Motor neuron (in vitro differentiated cells): ENCODE results near the gene UBALD1. TPM values are rescaled to one million over a fixed set of nuclear protein-coding genes. Genes with fewer than 3 reads are reported as not detected.
A peak's percentile ranks its signal among the peaks of the same experiment; 100 is the strongest.

Experiments
- ATAC-seq, 8 experiments: fragments of 200-7000 bp; cut with Tn5 transposase; replicated peaks in 6 of 8; 2 replicates each; pipeline ENCODE4 v1.8.0; 2021; ENCODE audit warnings: mild to moderate bottlenecking in 8 of 8, moderate library complexity in 8 of 8
- H3K27ac ChIP-seq, 2 donors: fragments of 250-450 bp; sonication (Bioruptor Pico); 2 replicates each; pipeline ENCODE4 v1.9.0; 2021; ENCODE audit warnings: antibody characterized with exemption in 2 of 2, mild to moderate bottlenecking in 2 of 2, moderate library complexity in 1 of 2
- H3K4me1 ChIP-seq, 2 donors: fragments of 250-450 bp; sonication (Bioruptor Pico); replicated peaks in 1 of 2; 2 replicates each; pipeline ENCODE4 v1.6.1; 2021; ENCODE audit warnings: antibody characterized with exemption in 2 of 2, mild to moderate bottlenecking in 2 of 2, moderate library complexity in 1 of 2
- H3K4me3 ChIP-seq, 5 donors: fragments of 250-450 bp; sonication (Bioruptor Pico); 2 replicates each; pipeline ENCODE4 v1.9.0; 2021; ENCODE audit warnings: antibody characterized with exemption in 5 of 5, mild to moderate bottlenecking in 5 of 5, moderate library complexity in 4 of 5
- WGBS, 10 experiments: fragments of 450-650 bp; shearing (Covaris generic); methylation state at CpG; one replicate each; pipeline ENCODE4 v1.0.0; 2022; 5-methylcytosine and 5-hydroxymethylcytosine counted together
- in situ Hi-C, 9 experiments: fragments of 400-800 bp; cut with MboI; loops; one replicate each; pipeline ENCODE4 v1.15.0; 2021; ENCODE audit warnings: low sequenced_read_pairs in 9 of 9, low pct_unique_long_range_greater_than_20kb in 2 of 9; ENCODE audit not compliant: unreplicated experiment in 9 of 9
- total RNA-seq, 8 experiments: library from RNA; unstranded; fragments of 300-600 nt; gene quantifications; 2 replicates each; pipeline versions ENCODE4 v1.2.3 to v1.2.4, GENCODE V29; 2022

The UBALD1 gene
- total RNA-seq, 8 experiments from 2014 or later = 6.9 to 20.8 (median 11.3) TPM

GRCh38 chr16:4623593-4623992 is 8.9 kb upstream of the UBALD1 start:
- Histone ChIP-seq H3K27ac (no peak overlapping the region), H3K4me3 (no peak overlapping the region), H3K4me1 (peaks cover 7 to 9% of the 10 kb centered on the region in 2 donors)
- WGBS, 10 experiments = 0 to 100% (median 74%) methylated on average over 1 to 6 of the region's 7 CpGs; no CpG with 5 or more reads in 3 of the 10 experiments
- ATAC-seq = no peak
- in situ Hi-C loops = no loop called here

DNA sequence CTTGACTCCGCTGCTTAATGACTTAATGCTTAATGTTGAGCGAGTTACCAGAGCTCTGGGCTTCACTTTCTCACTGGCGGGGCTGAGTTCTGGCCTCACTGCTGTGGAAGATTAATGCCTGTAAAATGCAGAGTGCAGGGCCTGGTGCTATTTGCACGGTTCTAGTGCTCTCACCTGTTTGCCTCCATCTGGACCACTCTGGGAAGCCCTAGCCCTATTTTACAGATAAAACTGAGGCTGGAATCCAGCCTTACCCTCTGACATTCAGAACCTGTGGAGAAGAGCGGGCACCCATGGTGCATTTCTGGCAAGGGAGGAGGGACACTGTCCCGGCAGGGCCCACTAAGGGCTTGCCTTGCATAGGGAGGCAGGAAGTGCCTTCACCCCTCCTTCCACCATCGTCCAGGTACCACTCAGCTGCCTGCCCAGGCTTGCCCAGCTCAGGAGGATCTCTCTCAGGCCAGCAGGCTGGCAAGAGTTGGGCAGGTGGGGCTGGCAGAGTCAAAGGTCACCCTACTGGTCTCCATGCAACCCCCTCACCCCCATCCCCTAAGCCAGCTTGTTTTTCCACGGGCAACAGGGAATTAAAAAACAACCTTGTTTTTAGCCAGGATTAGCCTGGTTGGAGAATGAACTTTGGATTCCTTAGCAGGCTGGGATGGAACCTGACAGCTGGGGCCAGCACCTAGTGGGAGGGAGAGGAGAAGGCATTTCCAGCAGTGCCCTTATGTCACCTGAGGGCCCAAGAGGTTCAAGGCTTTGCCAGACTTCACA is 4.1 kb upstream of the UBALD1 start:
- 67 to 100% (median 89%) methylated on average over 1 to 6 of the region's 8 CpGs; no CpG with 5 or more reads in 3 of the 10 experiments for WGBS, 10 experiments
- Histone ChIP-seq H3K27ac (no peak overlapping the region), H3K4me1 (peaks cover 11 to 23% of the 10 kb centered on the region in 2 donors), H3K4me3 (no peak overlapping the region)
- in situ Hi-C loops = no loop called here
- no peak for ATAC-seq

DNA sequence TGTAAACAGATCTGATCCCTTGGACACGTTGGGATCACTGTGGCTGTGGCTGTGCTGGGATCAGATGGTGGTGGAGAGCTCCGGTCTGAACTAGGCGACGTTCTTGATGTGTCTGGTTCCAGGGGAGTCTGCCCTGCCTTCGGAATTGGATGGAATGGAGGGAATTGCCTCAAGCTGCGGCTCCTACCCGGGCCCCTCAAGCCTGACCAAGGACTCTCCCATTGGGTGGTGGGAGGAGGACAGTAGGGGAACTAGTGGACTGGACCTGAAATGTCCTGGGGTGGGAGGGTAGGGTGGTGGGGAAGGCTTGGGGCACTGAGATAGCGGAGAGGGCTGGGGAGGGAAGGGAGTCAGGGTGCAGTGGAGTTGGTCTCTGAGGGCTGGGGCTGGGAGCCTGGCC is 3.2 kb upstream of the UBALD1 start:
- in situ Hi-C loops = no loop called here

DNA sequence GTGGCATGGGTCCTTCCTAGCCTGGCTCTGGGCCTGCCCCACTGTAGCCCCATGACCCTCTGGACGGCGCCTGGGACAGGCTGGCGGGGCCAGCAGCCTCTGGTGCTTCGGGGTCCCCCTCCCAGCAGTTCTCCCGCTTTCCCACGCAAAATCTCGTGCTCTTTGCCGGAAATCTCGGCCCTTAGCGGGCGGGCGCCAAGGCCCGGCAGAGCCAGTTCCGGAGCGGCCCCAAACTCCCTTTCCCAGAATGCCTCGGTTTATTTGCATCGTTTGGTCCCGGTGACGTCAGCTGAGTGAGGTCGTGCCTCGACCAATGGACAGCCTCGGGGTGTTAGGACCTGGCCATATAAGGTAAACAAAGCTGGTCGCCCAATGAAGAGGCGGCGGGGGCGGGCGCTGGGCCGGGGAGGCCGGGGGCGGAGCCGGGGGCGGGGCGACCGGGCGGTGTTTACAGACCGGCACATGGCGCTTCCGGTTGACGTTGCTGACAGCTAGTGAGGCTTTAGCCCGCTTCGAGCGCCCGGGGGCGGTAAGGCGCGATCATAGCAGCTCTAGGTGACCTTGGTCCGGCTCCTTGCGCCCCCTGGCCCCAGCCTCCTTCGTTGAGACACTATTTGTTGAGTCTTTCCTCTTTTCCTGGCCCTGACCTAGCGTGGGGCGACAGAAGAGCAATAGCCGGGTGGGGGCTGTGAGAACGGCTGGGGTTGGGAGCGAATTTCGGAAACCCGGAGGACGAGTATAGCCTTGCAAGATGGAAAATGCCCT is 1.5 kb upstream of the UBALD1 start:
- H3K4me3 ChIP-seq = peak overlapping the region; percentile 34 to 44 (median 42)

More for the DNA sequence above, 3.2 kb upstream of the UBALD1 start:
- WGBS, 10 experiments = 50 to 100% (median 100%) methylated on average over 1 to 2 of the region's 8 CpGs; no CpG with 5 or more reads in 7 of the 10 experiments
- Histone ChIP-seq H3K4me1 (peaks cover 18 to 29% of the 10 kb centered on the region in 2 donors), H3K4me3 (no peak overlapping the region), H3K27ac (peak overlapping the region in 1 of 2 donors; percentile 98)
- ATAC-seq = no peak

DNA sequence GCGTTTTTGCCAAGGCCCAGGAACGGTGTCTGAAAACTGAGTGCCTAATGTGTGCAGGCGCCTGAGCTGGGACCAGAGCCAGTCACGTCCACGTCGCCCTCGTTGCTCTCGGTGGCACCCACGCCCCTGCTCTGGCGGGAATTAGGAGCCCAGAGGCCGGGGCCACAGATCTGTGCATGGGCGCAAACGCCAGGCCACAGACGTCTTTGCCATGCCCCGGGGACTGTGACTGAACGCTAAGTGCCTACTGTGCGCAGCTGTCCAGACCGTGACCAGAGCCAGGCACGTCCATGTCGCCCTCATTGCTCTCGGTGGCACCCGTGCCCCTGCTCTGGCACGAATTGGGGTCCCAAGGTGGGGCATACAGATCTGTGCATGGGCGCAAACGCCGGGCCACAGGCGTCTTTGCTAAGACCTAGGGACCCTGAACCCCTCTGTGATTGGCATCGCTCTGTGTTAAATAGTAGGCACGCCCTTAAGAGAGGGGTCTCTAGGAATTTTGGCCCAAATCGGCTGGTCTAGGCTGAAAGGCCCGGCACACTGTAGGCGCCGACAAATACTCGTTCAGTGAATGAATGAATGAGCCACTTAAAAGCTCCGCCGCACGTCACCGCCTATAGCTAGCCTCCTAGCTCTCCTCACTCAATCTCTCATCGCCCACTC is 827 bp upstream of the UBALD1 start:
- H3K4me3 ChIP-seq = peak overlapping the region in 4 of 5 donors; percentile 13 to 92 (median 89)
- H3K4me1 ChIP-seq = peaks cover 18 to 29% of the 10 kb centered on the region in 2 donors
- in situ Hi-C loops = no loop called here
- H3K27ac ChIP-seq = peak overlapping the region; percentile 75 to 83
- ATAC-seq = no peak
- 50 to 100% (median 72%) methylated on average over 1 to 12 of the region's 39 CpGs; no CpG with 5 or more reads in 4 of the 10 experiments for WGBS, 10 experiments

More for the DNA sequence above, 1.5 kb upstream of the UBALD1 start:
- 0 to 1% (median 1%) methylated on average over 8 to 22 of the region's 57 CpGs; no CpG with 5 or more reads in 7 of the 10 experiments for WGBS, 10 experiments
- peak; percentile 59 to 86 (median 80) for ATAC-seq
- in situ Hi-C loops = no loop called here
- Histone ChIP-seq H3K4me1 (peaks cover 18 to 29% of the 10 kb centered on the region in 2 donors), H3K27ac (peak overlapping the region; percentile 98)

DNA sequence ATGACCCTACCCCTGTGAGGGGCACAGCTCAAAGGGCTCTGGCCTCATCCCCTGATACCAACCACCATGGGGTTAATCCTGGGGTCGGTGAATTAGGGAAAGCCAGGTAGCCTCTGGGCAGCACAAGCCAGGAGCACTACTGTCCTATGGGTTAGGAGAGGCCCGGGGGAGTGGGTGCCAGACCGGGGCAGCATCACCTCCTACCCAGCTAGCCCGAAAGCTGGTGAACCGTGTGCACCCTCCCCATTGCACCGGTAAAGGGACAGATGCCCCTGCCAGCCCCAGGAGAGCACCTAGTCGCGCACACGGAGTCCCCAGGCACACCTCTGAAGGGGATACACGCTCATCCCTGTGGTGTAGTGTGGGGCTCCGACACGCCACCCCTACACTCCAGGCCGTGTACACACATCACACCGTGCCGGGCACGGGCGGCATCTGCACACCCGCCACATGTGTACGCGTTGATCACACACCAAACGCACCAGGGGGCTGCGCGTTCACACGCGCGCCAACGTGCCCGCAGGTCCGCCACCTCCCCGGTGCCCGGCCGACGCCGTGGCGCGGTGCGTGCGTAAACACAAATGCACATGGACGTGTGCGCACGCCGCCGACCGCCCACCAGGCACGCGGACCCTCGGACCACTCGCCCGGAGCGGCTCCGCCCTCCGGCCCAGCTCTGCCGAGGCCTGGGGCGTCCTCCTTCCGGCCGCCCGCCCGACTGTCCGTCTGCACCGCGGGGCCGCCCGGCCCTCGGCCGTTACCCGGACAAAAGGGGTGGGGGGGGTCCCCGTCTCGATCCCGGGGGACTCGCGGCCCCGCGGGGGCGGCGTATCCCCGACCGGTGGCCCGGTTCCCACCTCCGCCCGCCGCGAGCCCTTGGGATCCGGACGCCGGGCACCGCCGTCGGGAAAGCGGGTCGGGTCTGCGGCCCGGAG is 785 bp downstream of the UBALD1 start:
- peak in 4 of 8 experiments; percentile 0 to 4 (median 1) for ATAC-seq
- Histone ChIP-seq H3K4me3 (peak overlapping the region; percentile 77 to 92 (median 90)), H3K27ac (peak overlapping the region; percentile 75 to 83), H3K4me1 (peaks cover 18 to 29% of the 10 kb centered on the region in 2 donors)
- in situ Hi-C loops = no loop called here
- 0% methylated on average over 26 of the region's 92 CpGs; no CpG with 5 or more reads in 9 of the 10 experiments for WGBS, 10 experiments

- in situ Hi-C loops = no loop called here
- WGBS, 10 experiments = 0 to 55% methylated on average over 1 to 4 of the region's 14 CpGs; no CpG with 5 or more reads in 8 of the 10 experiments
- peaks cover 18 to 29% of the 10 kb centered on the region in 2 donors for H3K4me1 ChIP-seq
- peak overlapping the region; percentile 77 to 92 (median 90) for H3K4me3 ChIP-seq
- H3K27ac ChIP-seq = no peak overlapping the region
- no peak for ATAC-seq
Observed at GRCh38 chr16:4612977-4613635, 1.6 kb downstream of the UBALD1 start.

DNA sequence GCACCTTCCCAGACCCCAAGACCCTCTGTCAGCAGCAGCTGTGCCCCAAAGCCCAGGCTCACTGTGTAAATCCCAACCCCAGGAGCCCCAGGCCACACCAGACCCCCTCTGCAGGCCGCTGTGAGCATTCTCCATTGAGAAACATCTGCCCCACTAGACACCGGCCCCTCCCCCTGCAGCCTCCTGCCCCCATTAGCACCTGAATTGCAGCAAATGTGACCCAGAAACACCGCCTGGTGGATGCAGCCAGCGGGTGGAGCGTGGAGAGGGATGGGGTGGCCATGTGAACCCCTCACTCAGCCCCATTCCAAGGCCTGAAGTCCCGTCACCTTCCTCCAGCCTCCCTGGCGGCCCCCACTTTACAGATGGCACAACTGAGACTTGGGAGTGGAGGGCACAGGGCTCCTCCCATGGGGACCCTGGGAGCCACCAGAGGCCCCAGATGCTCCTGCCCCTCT is 2.2 kb downstream of the UBALD1 start:
- in situ Hi-C loops = no loop called here
- WGBS, 10 experiments = no CpG with 5 or more reads among the region's 7 CpGs
- Histone ChIP-seq H3K27ac (no peak overlapping the region), H3K4me1 (peaks cover 18 to 26% of the 10 kb centered on the region in 2 donors), H3K4me3 (no peak overlapping the region)
- ATAC-seq = no peak

- in situ Hi-C loops = no loop called here
- Histone ChIP-seq H3K4me3 (no peak overlapping the region), H3K27ac (no peak overlapping the region), H3K4me1 (peaks cover 10 to 16% of the 10 kb centered on the region in 2 donors)
- no peak for ATAC-seq
- 67 to 100% (median 83%) methylated on average over 1 to 3 of the region's 22 CpGs; no CpG with 5 or more reads in 5 of the 10 experiments for WGBS, 10 experiments
Observed at GRCh38 chr16:4611337-4612021, 3.2 kb downstream of the UBALD1 start.

DNA sequence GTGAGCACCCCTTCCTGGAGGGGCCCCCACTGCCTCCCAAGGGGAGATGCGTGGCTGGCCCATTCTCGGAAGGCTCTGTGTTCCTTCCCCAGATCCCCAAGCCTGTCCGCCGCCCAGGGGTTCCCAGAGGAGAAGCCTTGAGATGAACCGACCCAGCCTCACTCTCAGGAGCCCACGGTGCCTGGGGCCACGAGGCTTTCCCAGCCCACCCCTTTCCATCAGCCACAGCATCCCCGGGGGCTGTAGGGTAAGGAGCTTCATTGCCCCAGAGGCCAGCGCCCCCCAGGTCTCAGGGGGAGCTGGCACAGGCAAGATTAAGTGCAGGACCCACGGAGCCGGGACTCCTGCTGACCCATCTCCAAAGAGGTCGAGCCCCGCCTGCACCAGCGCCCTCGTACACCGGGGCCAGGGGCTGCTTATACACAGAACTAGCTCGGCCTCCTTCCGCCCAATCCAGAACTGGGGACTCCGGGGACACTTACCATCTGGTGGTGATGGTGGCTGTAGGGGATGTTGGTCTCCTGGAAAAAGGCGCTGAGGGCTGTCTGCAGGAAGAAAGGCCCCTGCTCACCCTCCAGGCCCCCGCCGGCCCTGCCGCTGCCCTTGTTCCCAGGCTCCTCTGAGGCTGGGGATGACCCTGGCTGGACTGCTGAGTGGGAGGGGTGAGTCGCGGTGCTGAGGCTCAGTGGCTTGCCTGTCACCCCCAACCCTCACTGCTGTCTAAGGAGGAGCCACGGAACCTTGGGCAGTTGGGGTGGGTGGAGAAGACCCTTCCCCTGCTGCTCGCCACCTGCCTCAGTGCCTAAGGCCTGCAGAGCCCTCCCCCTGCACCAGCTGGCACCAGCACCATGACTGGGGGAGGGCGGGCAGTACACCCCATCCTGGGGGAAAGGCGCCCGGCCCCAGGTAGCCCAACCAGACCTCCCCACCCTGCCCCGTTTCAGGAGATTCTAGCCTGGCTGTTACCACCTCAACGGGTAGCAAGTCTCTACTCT is 4.4 kb downstream of the UBALD1 start:
- no peak for ATAC-seq
- Histone ChIP-seq H3K27ac (no peak overlapping the region), H3K4me3 (no peak overlapping the region), H3K4me1 (peaks cover 6 to 11% of the 10 kb centered on the region in 2 donors)
- in situ Hi-C loops = no loop called here
- 100% methylated on average over 1 to 4 of the region's 32 CpGs; no CpG with 5 or more reads in 8 of the 10 experiments for WGBS, 10 experiments
